Esophagus muscularis mucosa (tissue), 4 donors: Measurements from ENCODE around the gene UBLCP1. TPM values are rescaled to one million over a fixed set of nuclear protein-coding genes. Genes with fewer than 3 reads are reported as not detected.

Source experiments
- DNase-seq: peaks from one replicate; pipeline ENCODE4 v3.0.0-alpha.2; 2017; ENCODE audit errors: extremely low spot score
- H3K27ac ChIP-seq, 4 donors: fragments of 200-600 bp; sonication (generic); replicated peaks in 1 of 4; 1 replicate in 3 of 4; 2 replicates in 1 of 4; pipeline ENCODE4 v1.5.1; 2016 to 2019; ENCODE audit warnings: mild to moderate bottlenecking in 1 of 4
- H3K27me3 ChIP-seq, 4 donors: fragments of 200-600 bp; sonication (generic); one replicate each; pipeline versions ENCODE4 v1.5.1 to v1.6.0; 2016 to 2019
- H3K36me3 ChIP-seq, 4 donors: fragments of 200-600 bp; sonication (generic); one replicate each; pipeline ENCODE4 v1.5.1; 2016 to 2019
- H3K4me1 ChIP-seq, 4 donors: fragments of 200-600 bp; sonication (generic); one replicate each; pipeline ENCODE4 v1.5.1; 2016 to 2019
- H3K4me3 ChIP-seq, 4 donors: fragments of 200-600 bp; sonication (generic); 1 replicate in 2 of 4; 2 replicates in 2 of 4; pipeline ENCODE4 v1.5.1; 2016 to 2019; ENCODE audit warnings: mild to moderate bottlenecking in 4 of 4, moderate library complexity in 1 of 4
- H3K9me3 ChIP-seq, 4 donors: fragments of 200-600 bp; sonication (generic); 1 replicate in 3 of 4; 2 replicates in 1 of 4; pipeline ENCODE4 v1.5.1; 2016 to 2019
- EP300 ChIP-seq: sonication (generic); formaldehyde crosslinking; IDR thresholded peaks from one replicate; pipeline ENCODE4 v1.6.1; 2017; ENCODE audit warnings: antibody characterized with exemption
- POLR2A ChIP-seq: fragments of 450-650 bp; IDR thresholded peaks from one replicate; pipeline ENCODE4 v1.6.1; 2017; ENCODE audit warnings: antibody characterized with exemption, moderate library complexity, mild to moderate bottlenecking, low read depth
- POLR2AphosphoS5 ChIP-seq, 2 donors: sonication (generic); formaldehyde crosslinking; IDR thresholded peaks; one replicate each; pipeline ENCODE4 v1.6.1; 2017; ENCODE audit warnings: antibody characterized with exemption in 2 of 2
- WGBS: methylation state at CpG from one replicate; pipeline ENCODE4 v1.1.5; 2018; 5-methylcytosine and 5-hydroxymethylcytosine counted together
- intact Hi-C: fragments of 100-400 bp; cut with DNase I; formaldehyde crosslinking; loops from one replicate; pipeline ENCODE4 v1.15.1; 2023
- total RNA-seq, 4 donors: library from RNA; depleted of rRNA; stranded (reverse); fragments of >200 nt; gene quantifications; one replicate each; pipeline versions ENCODE4 v1.1.0 to v1.2.1, GENCODE V29; 2016
- TF ChIP-seq, protein P1 (sequence below), 3 experiments: fragments of 200-600 bp in 2 of 3; fragments of 450-650 bp in 1 of 3; sonication (generic) in 2 of 3; IDR thresholded peaks; one replicate each; pipeline ENCODE4 v1.5.1; 2017 to 2019; ENCODE audit warnings: antibody characterized with exemption in 3 of 3, mild to moderate bottlenecking in 2 of 3, moderate library complexity in 1 of 3

The UBLCP1 gene
- total RNA-seq, 4 donors from 2014 or later = 17.5 to 22.8 (median 21.1) TPM

DNA sequence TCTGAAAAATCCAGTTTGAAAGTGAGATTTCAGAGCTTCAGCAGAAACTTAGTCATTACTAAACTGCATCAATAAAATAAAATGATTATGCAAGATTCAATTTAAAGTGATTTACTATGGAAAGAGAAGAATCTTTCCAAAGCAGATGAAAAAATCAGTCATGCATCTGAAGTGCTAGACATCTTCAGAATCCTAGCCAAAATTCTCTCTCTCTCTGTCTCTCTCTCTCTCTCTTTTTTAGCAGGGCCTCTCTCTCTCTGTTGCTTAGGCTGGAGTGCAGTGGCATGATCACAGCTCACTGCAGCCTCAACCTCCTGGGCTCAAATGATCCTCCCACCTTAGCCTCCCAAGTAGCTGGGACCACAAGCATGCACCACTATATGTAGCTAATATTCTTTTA lies 18.2 kb upstream of the UBLCP1 start:
- DNase-seq = no peak
- H3K27ac ChIP-seq = no peak overlapping the region
- no peaks in the 10 kb centered on the region for H3K4me1 ChIP-seq
- TF ChIP-seq, protein P1, sequence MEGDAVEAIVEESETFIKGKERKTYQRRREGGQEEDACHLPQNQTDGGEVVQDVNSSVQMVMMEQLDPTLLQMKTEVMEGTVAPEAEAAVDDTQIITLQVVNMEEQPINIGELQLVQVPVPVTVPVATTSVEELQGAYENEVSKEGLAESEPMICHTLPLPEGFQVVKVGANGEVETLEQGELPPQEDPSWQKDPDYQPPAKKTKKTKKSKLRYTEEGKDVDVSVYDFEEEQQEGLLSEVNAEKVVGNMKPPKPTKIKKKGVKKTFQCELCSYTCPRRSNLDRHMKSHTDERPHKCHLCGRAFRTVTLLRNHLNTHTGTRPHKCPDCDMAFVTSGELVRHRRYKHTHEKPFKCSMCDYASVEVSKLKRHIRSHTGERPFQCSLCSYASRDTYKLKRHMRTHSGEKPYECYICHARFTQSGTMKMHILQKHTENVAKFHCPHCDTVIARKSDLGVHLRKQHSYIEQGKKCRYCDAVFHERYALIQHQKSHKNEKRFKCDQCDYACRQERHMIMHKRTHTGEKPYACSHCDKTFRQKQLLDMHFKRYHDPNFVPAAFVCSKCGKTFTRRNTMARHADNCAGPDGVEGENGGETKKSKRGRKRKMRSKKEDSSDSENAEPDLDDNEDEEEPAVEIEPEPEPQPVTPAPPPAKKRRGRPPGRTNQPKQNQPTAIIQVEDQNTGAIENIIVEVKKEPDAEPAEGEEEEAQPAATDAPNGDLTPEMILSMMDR (IDR thresholded peaks at IDR 0.05) = no peak
- TF ChIP-seq POLR2AphosphoS5 (IDR thresholded peaks at IDR 0.05) = no peak
- TF ChIP-seq EP300 = no peak
- TF ChIP-seq POLR2A = no peak
- H3K9me3 ChIP-seq = no peaks in the 10 kb centered on the region
- no peaks in the 10 kb centered on the region for H3K36me3 ChIP-seq
- H3K4me3 ChIP-seq = no peak overlapping the region
- peaks cover 0 to 12% (median 0%) of the 10 kb centered on the region in 4 donors for H3K27me3 ChIP-seq
- intact Hi-C loops = no loop called here

DNA sequence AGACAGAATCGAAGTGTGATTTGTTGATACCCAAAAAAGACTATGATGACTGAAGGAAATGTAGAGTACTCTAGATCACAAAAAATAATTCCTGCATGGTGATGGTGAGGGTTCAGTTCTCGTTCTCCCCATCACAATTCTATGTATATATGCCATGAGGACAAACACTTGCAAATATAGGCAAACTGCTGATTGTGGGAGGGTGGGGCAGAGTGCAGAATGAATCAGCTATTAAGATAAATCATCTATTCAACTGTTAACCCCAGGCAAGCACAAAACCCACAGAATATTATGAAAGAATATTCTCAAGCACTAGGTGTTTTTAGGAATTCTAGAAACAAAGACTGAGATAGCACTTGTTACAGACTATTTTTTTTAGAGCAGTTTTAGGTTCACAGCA lies 13.9 kb upstream of the UBLCP1 start:
- intact Hi-C loops = no loop called here
- H3K4me1 ChIP-seq = no peaks in the 10 kb centered on the region
- no peaks in the 10 kb centered on the region for H3K9me3 ChIP-seq
- DNase-seq = no peak
- WGBS = 83% methylated on average over 2 of the region's 2 CpGs
- no peaks in the 10 kb centered on the region for H3K36me3 ChIP-seq
- H3K27ac ChIP-seq = no peak overlapping the region
- no peak for TF ChIP-seq POLR2A
- no peak for TF ChIP-seq EP300
- TF ChIP-seq, protein P1 (IDR thresholded peaks at IDR 0.05) = no peak
- no peak for TF ChIP-seq POLR2AphosphoS5 (IDR thresholded peaks at IDR 0.05)
- peaks cover 0 to 16% (median 0%) of the 10 kb centered on the region in 4 donors for H3K27me3 ChIP-seq
- H3K4me3 ChIP-seq = no peak overlapping the region

DNA sequence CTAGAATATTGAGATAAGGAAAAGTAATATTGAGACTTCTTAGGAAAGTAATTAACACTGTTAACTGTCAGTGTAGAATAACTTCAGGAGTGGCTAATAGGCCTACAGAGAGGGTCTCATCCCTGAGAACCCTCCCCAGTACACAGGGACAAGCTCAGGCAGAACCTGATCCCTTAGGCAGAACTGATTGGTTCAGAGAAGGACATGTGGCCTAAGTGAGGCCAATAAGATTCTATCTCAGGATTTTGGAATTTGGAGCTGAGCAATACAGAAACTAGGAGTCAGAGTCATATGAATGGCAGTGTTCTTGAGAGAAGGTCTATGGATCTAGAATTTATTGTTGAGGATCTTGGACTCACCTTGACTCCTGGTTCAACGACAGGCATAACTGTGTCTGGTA lies 10.9 kb upstream of the UBLCP1 start:
- TF ChIP-seq EP300 (no peak), POLR2A (no peak), POLR2AphosphoS5 (IDR thresholded peaks at IDR 0.05) (no peak)
- TF ChIP-seq, protein P1 (IDR thresholded peaks at IDR 0.05) = no peak
- 41% methylated on average over 1 of the region's 1 CpG for WGBS
- intact Hi-C loops = no loop called here

DNA sequence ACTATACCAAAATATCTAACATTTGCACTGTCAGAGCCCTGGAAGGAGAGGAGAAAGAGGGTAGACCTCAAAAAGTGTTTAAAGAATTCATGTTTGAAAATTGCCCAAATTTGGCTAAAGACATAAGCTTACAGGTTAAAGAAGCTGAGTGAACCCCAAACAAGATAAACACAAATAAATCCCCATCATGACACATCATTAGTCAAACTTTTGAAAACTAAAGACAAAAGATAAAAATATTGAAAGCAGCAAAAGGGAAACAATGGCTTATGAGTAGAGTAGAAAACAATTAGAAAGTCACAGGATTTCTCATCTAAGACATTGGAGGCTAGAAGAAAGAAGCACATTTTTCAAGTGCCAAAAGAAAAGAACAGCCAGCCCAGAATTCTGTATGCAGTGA lies 6.1 kb upstream of the UBLCP1 start:
- no peaks in the 10 kb centered on the region for H3K36me3 ChIP-seq
- H3K4me1 ChIP-seq = peaks cover 0 to 2% (median 1%) of the 10 kb centered on the region in 4 donors
- DNase-seq = no peak
- H3K27me3 ChIP-seq = peaks cover 0 to 28% (median 0%) of the 10 kb centered on the region in 4 donors
- H3K4me3 ChIP-seq = no peak overlapping the region
- no peak overlapping the region for H3K27ac ChIP-seq
- no peaks in the 10 kb centered on the region for H3K9me3 ChIP-seq
- intact Hi-C loops = no loop called here
- TF ChIP-seq POLR2A (no peak), POLR2AphosphoS5 (IDR thresholded peaks at IDR 0.05) (no peak), EP300 (no peak)
- TF ChIP-seq, protein P1 (IDR thresholded peaks at IDR 0.05) = no peak

More for the DNA sequence above, 10.9 kb upstream of the UBLCP1 start:
- Histone ChIP-seq H3K27ac (no peak overlapping the region), H3K4me1 (no peaks in the 10 kb centered on the region), H3K27me3 (peaks cover 0 to 35% (median 0%) of the 10 kb centered on the region in 4 donors), H3K4me3 (no peak overlapping the region), H3K36me3 (no peaks in the 10 kb centered on the region), H3K9me3 (no peaks in the 10 kb centered on the region)
- no peak for DNase-seq

DNA sequence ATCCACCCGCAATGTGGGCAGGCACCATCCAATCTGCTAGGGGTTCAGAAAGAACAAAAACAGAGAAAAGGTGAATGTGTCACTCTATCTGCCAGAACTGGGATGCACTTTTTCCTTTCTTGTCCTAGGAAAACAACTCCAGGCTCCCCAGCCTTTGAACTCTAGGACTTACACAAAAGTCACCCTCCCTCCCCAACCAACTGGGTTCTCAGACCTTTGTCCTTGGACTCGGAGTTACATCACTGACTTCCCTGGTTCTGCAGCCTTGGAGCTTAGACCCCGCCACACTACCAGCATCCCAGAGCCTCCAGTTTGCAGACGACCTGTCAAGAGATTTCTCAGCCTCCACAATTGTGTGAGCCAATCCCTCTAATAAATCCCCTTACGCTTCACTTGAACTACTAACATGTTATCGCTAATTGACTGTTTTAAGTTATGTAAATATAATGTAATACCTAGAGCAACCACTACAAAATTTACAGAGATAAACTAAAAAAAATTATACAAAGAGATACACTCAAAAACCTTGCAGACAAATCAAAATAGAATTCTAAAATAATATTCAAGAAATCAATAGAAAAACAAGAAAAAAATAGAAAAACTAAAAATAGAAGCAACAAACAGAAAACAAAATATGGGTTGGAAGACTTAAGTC lies 5.3 kb upstream of the UBLCP1 start:
- H3K27me3 ChIP-seq = peaks cover 0 to 28% (median 0%) of the 10 kb centered on the region in 4 donors
- no peaks in the 10 kb centered on the region for H3K9me3 ChIP-seq
- no peak for TF ChIP-seq POLR2AphosphoS5 (IDR thresholded peaks at IDR 0.05)
- TF ChIP-seq, protein P1 (IDR thresholded peaks at IDR 0.05) = no peak
- TF ChIP-seq EP300 = no peak
- no peak for TF ChIP-seq POLR2A
- peaks cover 0 to 8% (median 8%) of the 10 kb centered on the region in 4 donors for H3K4me1 ChIP-seq
- WGBS = 81% methylated on average over 6 of the region's 6 CpGs
- intact Hi-C loops = no loop called here
- no peak overlapping the region for H3K27ac ChIP-seq
- DNase-seq = no peak
- H3K36me3 ChIP-seq = no peaks in the 10 kb centered on the region
- H3K4me3 ChIP-seq = no peak overlapping the region
